HG03097 (cell line): ENCODE data around the gene CAPN2.
"Not testable (repeated sequence)": the region's sequence is repeated elsewhere in the genome, so short reads cannot be mapped to it uniquely, and the experiment has no call there.

Experiments used
- ATAC-seq: cut with Tn5 transposase; IDR thresholded peaks from one replicate; pipeline ENCODE4 v1.9.1; 2021; ENCODE audit not compliant: unreplicated experiment, low FRiP score

Gene CAPN2

GRCh38 chr1:223736638-223737037, 24.3 kb downstream of the CAPN2 start:
- ATAC-seq: not testable (repeated sequence)

- ATAC-seq: no peak
These were observed 25.0 kb downstream of the CAPN2 start for GRCh38 chr1:223737342-223737741.

- no peak for ATAC-seq
These were observed 26.4 kb downstream of the CAPN2 start for GRCh38 chr1:223738465-223739365.

GRCh38 chr1:223739366-223740037, 27.2 kb downstream of the CAPN2 start:
- no peak for ATAC-seq

- not testable (repeated sequence) for ATAC-seq
These were observed 27.8 kb downstream of the CAPN2 start for GRCh38 chr1:223740038-223740736.

GRCh38 chr1:223741861-223742260, 29.5 kb downstream of the CAPN2 start:
- ATAC-seq: no peak

GRCh38 chr1:223742856-223743517, 30.6 kb downstream of the CAPN2 start:
- no peak for ATAC-seq

- no peak for ATAC-seq
These were observed 33.4 kb downstream of the CAPN2 start for GRCh38 chr1:223745731-223746130.

- no peak for ATAC-seq
These were observed 35.5 kb downstream of the CAPN2 start for GRCh38 chr1:223747838-223748335.

GRCh38 chr1:223748405-223748772, 36.0 kb downstream of the CAPN2 start:
- ATAC-seq: no peak

GRCh38 chr1:223748773-223749733, 36.7 kb downstream of the CAPN2 start:
- no peak for ATAC-seq

GRCh38 chr1:223750730-223751570, 38.6 kb downstream of the CAPN2 start:
- no peak for ATAC-seq

GRCh38 chr1:223751696-223752095, 39.4 kb downstream of the CAPN2 start:
- no peak for ATAC-seq

GRCh38 chr1:223752721-223753515, 40.6 kb downstream of the CAPN2 start:
- no peak for ATAC-seq

GRCh38 chr1:223754681-223755431, 42.5 kb downstream of the CAPN2 start:
- no peak for ATAC-seq

GRCh38 chr1:223755432-223755792, 43.1 kb downstream of the CAPN2 start:
- no peak for ATAC-seq
